Omental fat pad (tissue), 4 donors: Measurements from ENCODE around the gene ALAS1. TPM values are rescaled to one million over a fixed set of nuclear protein-coding genes. Genes with fewer than 3 reads are reported as not detected.

ENCODE experiments used
- ATAC-seq: fragments of 150-250 bp; one replicate; pipeline ENCODE4 v1.9.1; 2016; ENCODE audit warnings: mild to moderate bottlenecking, moderate library complexity; ENCODE audit not compliant: low FRiP score
- DNase-seq: peaks from one replicate; pipeline ENCODE4 v3.0.0-alpha.2; 2019; ENCODE audit warnings: low spot score
- total RNA-seq, 4 donors: library from RNA; depleted of rRNA; stranded (reverse); fragments of >200 nt; gene quantifications; one replicate each; pipeline ENCODE4 v1.1.0, GENCODE V29; 2016
- TF ChIP-seq, protein P1 (sequence below), 3 donors: fragments of 450-650 bp; IDR thresholded peaks; one replicate each; pipeline ENCODE4 v1.5.1; 2016 to 2017; ENCODE audit warnings: antibody characterized with exemption in 3 of 3, mild to moderate bottlenecking in 3 of 3, moderate library complexity in 2 of 3

ALAS1 gene
- total RNA-seq, 4 donors from 2014 or later = 29.3 to 79.7 (median 31.0) TPM

DNA sequence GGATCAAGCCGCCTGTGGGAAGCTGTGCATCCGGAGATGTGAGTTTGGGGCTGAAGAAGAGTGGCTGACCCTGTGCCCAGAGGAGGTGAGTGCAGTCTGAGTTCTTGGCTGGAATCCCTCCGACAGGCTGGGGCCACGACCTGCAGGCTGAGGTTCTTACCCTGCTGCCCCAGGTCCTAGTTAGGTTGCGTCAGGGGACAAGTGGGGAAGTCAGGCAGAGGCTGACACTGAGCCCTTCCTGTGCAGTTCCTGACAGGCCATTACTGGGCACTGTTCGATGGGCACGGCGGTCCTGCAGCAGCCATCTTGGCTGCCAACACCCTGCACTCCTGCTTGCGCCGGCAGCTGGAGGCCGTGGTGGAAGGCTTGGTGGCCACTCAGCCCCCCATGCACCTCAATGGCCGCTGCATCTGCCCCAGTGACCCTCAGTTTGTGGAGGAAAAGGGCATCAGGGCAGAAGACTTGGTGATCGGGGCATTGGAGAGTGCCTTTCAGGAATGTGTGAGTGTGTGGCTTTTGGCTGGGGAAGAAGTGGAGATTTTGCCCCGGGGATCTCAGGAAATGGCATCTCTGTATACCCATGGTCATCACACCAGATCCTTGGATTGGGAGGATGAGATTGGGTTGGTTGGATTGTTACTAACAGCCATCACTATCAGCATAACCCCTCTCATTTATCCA is 48.9 kb downstream of the ALAS1 start:
- no peak for DNase-seq
- TF ChIP-seq, protein P1, sequence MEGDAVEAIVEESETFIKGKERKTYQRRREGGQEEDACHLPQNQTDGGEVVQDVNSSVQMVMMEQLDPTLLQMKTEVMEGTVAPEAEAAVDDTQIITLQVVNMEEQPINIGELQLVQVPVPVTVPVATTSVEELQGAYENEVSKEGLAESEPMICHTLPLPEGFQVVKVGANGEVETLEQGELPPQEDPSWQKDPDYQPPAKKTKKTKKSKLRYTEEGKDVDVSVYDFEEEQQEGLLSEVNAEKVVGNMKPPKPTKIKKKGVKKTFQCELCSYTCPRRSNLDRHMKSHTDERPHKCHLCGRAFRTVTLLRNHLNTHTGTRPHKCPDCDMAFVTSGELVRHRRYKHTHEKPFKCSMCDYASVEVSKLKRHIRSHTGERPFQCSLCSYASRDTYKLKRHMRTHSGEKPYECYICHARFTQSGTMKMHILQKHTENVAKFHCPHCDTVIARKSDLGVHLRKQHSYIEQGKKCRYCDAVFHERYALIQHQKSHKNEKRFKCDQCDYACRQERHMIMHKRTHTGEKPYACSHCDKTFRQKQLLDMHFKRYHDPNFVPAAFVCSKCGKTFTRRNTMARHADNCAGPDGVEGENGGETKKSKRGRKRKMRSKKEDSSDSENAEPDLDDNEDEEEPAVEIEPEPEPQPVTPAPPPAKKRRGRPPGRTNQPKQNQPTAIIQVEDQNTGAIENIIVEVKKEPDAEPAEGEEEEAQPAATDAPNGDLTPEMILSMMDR (IDR thresholded peaks at IDR 0.05) = no peak
- ATAC-seq = no peak

GRCh38 chr3:52247409-52248164 is 49.6 kb downstream of the ALAS1 start:
- TF ChIP-seq, protein P1 (IDR thresholded peaks at IDR 0.05) = no peak
- ATAC-seq (no peak), DNase-seq (no peak)

DNA sequence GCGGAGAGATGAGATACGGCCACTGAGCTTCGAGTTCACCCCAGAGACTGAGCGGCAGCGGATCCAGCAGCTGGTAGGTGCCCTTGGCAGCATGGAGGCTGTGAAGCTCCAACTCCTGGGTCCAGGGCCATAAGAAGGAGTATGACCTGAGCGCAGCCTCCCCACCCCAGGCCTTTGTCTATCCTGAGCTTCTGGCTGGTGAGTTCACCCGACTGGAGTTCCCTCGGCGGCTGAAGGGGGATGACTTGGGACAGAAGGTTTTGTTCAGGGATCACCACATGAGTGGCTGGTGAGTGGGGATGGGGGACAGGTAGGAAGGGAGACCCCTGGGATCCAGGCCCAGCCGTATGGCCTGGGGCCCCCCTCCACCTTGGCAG is 50.2 kb downstream of the ALAS1 start:
- no peak for ATAC-seq
- no peak for DNase-seq
- TF ChIP-seq, protein P1 (IDR thresholded peaks at IDR 0.05) = no peak

- no peak for DNase-seq
- TF ChIP-seq, protein P1 (IDR thresholded peaks at IDR 0.05) = no peak
- ATAC-seq = no peak
Observed at GRCh38 chr3:52248816-52249547, 51.0 kb downstream of the ALAS1 start.

GRCh38 chr3:52249683-52250082 is 51.7 kb downstream of the ALAS1 start:
- ATAC-seq = no peak
- no peak for DNase-seq
- TF ChIP-seq, protein P1 (IDR thresholded peaks at IDR 0.05) = no peak

DNA sequence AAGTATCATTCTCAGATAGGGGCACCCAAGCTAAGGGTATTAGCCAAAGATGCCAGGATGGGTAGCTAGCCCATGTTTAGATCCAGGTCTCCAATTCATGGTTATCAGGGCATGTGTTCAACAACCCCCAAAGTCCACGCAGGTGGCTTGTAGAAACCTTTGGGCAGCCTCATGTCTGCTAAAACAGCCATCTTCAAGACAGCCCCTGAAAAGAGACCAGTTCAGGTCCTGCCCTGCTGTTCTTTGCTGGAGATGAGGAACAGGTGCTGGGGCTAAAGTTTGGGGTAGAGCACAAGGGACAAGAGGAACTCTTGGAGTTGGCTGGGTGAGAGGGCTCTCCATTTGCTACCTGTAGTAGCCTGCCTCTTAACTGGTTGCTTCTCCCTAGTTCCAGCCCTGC is 52.2 kb downstream of the ALAS1 start:
- ATAC-seq (no peak), DNase-seq (no peak)
- TF ChIP-seq, protein P1 (IDR thresholded peaks at IDR 0.05) = no peak
